ENCODE data around the gene ILKAP. TPM values are rescaled to one million over a fixed set of nuclear protein-coding genes. Genes with fewer than 3 reads are reported as not detected.

Gene ILKAP
- total RNA-seq, 1 experiment from 2014 or later = 53.4 TPM

DNA sequence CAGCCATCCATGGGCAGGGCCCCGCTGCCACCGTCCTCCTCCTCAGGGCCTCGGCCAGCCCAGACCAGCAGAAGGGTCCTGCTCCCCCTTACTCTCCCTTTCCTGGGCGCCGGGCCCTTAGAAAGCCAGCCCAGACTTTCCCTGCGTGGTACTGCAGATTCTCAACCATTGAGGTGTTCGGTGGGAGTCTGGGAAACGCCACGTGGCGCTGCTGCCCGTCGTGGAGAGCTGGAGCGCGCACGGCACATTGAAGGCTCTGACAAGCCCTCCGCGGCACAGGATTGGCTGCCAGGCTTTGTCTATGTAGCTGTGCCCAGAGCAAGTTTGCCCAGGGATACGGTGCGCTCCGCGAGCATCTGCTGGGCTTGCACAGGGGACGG lies 75.4 kb downstream of the ILKAP start:
- no peaks in the 10 kb centered on the region for H3K79me2 ChIP-seq (ENCODE audit: insufficient read depth, low read length)
- H3K9me3 ChIP-seq (ENCODE audit: control insufficient read depth in 1 of 2, insufficient read depth in 1 of 2, low read depth in 1 of 2, low read length in 2 of 2) = peaks cover 0 to 10% of the 10 kb centered on the region in 2 experiments; a peak in 1 of 4 replicates
- H3K36me3 ChIP-seq (ENCODE audit: control insufficient read depth in 1 of 2, insufficient read depth in 2 of 2, low read length in 2 of 2) = no peaks in the 10 kb centered on the region
- H3K27me3 ChIP-seq (ENCODE audit: insufficient read depth, low read length) = no peaks in the 10 kb centered on the region
- ATAC-seq (no peak), DNase-seq (ENCODE audit: low read depth, low spot score) (no peak)
- POLR2A ChIA-PET = no interaction called here
- BruUV-seq (replicated peaks) = no TSS peak
- no peak overlapping the region for H2AFZ ChIP-seq (ENCODE audit: low read depth, low read length, poor library complexity, severe bottlenecking)
- H3K4me1 ChIP-seq (ENCODE audit: control insufficient read depth in 1 of 2, insufficient read depth in 2 of 2, low read length in 2 of 2) = no peaks in the 10 kb centered on the region
- no peak overlapping the region for H3K9ac ChIP-seq (ENCODE audit: low read length)
- no peak overlapping the region for H3K4me3 ChIP-seq (replicated peaks in 1 of 2; ENCODE audit: low read depth in 1 of 2, low read length in 2 of 2)
- H3K4me2 ChIP-seq (ENCODE audit: low read length) = no peak overlapping the region
- CTCF ChIA-PET = no interaction called here
- H3K9me2 ChIP-seq (ENCODE audit: insufficient read depth) = no peaks in the 10 kb centered on the region
- no peak overlapping the region for H3K27ac ChIP-seq (ENCODE audit: low read depth, low read length)
- no peak for TF ChIP-seq ELF1 (IDR thresholded peaks at IDR 0.05; ENCODE audit: borderline replicate concordance, low read depth)
- TF ChIP-seq SRF (IDR thresholded peaks at IDR 0.05; ENCODE audit: low read depth) = no peak
- no peak for TF ChIP-seq CBX3 (IDR thresholded peaks at IDR 0.05; ENCODE audit: low read depth)
- no peak for TF ChIP-seq TCF7L2 (IDR thresholded peaks at IDR 0.05; ENCODE audit: borderline replicate concordance, extremely low read depth, insufficient read depth, insufficient read length)
- no peak for TF ChIP-seq ZNF274 (IDR thresholded peaks at IDR 0.05; ENCODE audit: low read depth, low read length)
- no peak for TF ChIP-seq EGR1 (IDR thresholded peaks at IDR 0.05; ENCODE audit: low read depth)
- TF ChIP-seq SIN3A (IDR thresholded peaks at IDR 0.05; ENCODE audit: low read depth) = no peak
- TF ChIP-seq POLR2A (IDR thresholded peaks at IDR 0.05; ENCODE audit: borderline replicate concordance, extremely low read depth, insufficient read depth, insufficient read length) = no peak
- no peak for TF ChIP-seq POLR2AphosphoS5 (IDR thresholded peaks at IDR 0.05; ENCODE audit: low read depth, low read length)
- TF ChIP-seq RAD21 (IDR thresholded peaks at IDR 0.05; ENCODE audit: low read depth) = no peak
- no peak for TF ChIP-seq EZH2 (IDR thresholded peaks at IDR 0.05)
- no peak for TF ChIP-seq FOSL1 (IDR thresholded peaks at IDR 0.05; ENCODE audit: low read depth)
- TF ChIP-seq JUND (IDR thresholded peaks at IDR 0.05) = no peak
- no peak for TF ChIP-seq MAX (IDR thresholded peaks at IDR 0.05)
- TF ChIP-seq ATF3 (IDR thresholded peaks at IDR 0.05) = no peak
- no peak for TF ChIP-seq YY1 (IDR thresholded peaks at IDR 0.05; ENCODE audit: extremely low read depth, insufficient replicate concordance, low read depth, low read length)
- no peak for TF ChIP-seq CTCF (IDR thresholded peaks at IDR 0.05 in 2 of 3, conservative IDR thresholded peaks at IDR 0.05 in 1 of 3; ENCODE audit: borderline replicate concordance in 1 of 3, insufficient read depth in 1 of 3, low read depth in 2 of 3, low read length in 2 of 3)
- TF ChIP-seq REST (IDR thresholded peaks at IDR 0.05; ENCODE audit: low read depth) = no peak
- TF ChIP-seq, protein P1, sequence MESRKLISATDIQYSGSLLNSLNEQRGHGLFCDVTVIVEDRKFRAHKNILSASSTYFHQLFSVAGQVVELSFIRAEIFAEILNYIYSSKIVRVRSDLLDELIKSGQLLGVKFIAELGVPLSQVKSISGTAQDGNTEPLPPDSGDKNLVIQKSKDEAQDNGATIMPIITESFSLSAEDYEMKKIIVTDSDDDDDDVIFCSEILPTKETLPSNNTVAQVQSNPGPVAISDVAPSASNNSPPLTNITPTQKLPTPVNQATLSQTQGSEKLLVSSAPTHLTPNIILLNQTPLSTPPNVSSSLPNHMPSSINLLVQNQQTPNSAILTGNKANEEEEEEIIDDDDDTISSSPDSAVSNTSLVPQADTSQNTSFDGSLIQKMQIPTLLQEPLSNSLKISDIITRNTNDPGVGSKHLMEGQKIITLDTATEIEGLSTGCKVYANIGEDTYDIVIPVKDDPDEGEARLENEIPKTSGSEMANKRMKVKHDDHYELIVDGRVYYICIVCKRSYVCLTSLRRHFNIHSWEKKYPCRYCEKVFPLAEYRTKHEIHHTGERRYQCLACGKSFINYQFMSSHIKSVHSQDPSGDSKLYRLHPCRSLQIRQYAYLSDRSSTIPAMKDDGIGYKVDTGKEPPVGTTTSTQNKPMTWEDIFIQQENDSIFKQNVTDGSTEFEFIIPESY (IDR thresholded peaks at IDR 0.05; ENCODE audit: extremely low read depth, insufficient replicate concordance, low read length) = no peak
- intact Hi-C loops (cut with micrococcal nuclease) = no loop called here
- no peaks in the 10 kb centered on the region for H4K20me1 ChIP-seq (ENCODE audit: insufficient read depth)
- RAD21 ChIA-PET (ENCODE audit: low non-redundant PET in 1 of 2, low total read pairs in 2 of 2, uncharacterized antibody in 2 of 2, unreplicated experiment in 2 of 2) = no interaction called here
